GM19099 (cell line): ENCODE measurements around the gene RNF215.
A peak's percentile ranks its signal among the peaks of the same experiment; 100 is the strongest.

Experiments
- POLR2A ChIP-seq: IDR thresholded peaks from 3 replicates; pipeline ENCODE4 v1.6.1; 2011; ENCODE audit warnings: low read depth; ENCODE audit not compliant: insufficient read length; ENCODE audit errors: extremely low read depth

The RNF215 gene

DNA sequence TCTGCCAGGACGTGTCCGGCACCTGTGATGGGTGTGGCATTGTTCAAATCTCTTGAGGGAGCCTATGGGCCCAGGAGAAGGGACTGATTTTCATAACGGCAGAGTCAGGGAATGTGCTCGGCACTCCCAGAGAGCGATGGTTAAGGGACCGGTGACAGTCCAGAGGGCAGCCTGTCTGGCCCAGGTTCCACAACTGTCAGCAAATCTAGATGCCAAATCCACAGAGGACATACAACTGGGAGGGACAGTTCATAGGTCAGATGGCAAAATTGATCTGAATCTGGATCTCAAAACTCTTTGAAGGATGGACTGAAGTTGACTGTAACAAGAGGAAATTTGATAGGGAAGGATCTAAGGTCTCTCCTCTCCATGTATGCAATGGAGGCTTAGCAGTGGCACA lies 17.1 kb upstream of the RNF215 start:
- TF ChIP-seq POLR2A = no peak

DNA sequence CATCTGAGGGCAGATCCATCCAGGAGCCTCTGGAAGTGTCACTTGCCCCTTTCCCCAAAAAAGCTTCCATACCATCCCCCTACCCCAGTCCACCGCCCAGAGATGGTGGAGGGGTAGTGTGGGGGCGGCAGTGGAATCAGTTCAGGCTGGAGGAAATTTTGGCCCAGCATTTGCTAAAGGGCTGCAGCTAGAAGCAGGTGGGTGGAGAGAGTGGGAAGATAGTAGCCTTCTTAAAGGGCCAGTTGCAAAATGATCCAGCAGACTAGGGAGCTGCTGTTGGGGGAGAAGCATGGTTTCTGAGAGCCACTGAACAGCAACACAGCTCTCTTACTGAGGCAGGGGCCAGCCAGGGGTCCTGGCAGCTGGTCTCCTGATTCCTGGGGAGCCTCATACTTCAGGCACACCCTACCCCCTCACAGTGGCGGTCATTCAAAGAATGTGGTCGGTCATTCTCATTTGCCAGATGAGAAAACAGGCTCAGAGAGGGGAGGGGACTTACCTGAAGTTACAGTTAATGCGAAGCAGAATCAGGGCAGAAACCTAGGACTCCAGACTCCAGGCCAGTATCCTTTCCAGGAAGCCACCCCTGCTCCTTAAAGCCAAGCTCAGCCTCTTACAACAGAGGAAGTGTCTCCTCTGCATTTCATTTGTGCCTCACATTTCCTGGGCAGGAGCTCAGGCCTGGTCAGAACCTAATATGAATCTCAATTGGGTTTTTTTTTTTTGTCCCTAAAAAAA lies 15.0 kb upstream of the RNF215 start:
- no peak for TF ChIP-seq POLR2A

DNA sequence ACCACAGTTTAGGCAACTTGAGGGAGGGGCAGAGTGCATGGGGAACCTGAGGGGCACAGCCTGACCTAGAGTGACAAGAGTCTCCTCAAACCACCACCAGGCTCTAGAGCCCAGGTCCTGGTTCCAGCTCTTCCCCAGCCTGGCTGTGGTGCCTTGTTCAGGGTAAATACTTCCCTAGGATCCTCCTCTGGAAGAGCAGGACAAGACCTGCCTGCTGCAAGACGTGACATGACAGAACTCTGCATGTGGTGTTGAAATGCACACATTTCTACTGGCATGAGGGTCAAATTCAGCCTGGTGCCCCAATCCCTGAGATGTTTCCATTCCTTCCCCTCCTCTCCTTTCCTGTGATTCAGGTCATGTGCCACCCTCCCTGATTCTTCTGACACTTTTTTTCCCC lies 12.9 kb upstream of the RNF215 start:
- TF ChIP-seq POLR2A = no peak

DNA sequence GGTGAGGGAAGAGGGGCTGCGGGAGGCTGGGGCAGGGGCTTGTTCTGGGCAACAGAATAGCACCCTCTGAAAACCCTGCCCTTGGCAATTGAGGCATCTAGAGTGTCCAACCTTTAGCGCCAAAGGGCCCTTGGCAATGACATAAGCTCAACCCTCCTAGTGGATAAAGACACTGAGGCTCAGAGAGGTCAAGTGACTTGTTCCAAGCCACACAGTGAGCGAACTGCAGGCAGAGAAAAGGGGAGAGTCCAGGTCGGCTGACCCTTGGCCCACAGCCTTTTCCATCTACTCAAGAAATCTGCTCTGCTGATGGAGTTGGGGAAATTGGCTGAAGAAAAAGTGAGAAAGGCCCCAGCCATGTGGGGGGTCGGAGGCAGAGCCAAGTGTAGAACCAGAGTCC lies 12.5 kb upstream of the RNF215 start:
- TF ChIP-seq POLR2A = no peak

DNA sequence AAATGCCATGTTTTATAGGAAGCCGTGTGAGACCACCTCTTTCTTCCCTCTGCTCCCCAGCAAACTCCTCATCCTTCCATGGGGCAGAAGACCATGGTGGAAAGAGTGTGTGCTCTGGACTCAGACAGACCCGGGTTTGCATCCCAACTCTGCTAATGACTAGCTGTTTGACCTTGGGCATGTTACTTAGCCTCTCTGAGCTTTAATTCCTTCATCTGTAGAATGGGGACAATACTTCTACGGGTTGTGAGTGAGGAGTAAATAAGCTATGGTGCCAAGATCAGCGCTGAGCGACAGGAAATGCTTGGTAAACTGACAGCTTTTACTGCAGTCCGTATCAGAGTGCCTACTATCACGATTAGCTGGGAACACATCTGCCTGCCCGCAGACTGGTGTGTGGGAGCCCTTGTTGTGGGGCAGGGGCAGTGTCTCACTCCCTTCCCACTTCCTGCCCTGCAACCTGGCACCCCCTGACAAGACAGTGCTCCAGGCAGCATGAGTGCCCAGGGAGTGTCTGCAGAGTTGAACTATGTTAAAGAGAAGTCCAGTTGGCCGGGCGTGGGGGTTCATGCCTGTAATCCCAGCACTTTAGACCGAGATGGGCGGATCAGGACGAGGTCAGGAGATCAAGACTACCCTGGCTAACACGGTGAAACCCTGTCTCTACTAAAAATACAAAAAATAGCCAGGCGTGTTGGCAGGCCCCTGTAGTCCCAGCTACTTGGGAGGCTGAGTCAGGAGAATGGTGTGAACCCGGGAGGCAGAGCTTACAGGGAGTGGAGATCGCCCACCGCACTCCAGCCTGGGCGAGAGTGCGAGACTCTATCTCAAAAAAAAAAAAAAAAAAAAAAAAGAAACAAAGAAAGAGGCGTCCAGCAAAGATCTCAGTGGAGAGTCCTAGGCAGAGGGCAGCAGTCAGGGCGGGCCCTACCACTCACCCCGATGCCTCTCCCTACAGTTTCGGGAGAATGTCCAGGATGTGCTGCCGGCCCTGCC lies 11.8 kb upstream of the RNF215 start:
- no peak for TF ChIP-seq POLR2A

DNA sequence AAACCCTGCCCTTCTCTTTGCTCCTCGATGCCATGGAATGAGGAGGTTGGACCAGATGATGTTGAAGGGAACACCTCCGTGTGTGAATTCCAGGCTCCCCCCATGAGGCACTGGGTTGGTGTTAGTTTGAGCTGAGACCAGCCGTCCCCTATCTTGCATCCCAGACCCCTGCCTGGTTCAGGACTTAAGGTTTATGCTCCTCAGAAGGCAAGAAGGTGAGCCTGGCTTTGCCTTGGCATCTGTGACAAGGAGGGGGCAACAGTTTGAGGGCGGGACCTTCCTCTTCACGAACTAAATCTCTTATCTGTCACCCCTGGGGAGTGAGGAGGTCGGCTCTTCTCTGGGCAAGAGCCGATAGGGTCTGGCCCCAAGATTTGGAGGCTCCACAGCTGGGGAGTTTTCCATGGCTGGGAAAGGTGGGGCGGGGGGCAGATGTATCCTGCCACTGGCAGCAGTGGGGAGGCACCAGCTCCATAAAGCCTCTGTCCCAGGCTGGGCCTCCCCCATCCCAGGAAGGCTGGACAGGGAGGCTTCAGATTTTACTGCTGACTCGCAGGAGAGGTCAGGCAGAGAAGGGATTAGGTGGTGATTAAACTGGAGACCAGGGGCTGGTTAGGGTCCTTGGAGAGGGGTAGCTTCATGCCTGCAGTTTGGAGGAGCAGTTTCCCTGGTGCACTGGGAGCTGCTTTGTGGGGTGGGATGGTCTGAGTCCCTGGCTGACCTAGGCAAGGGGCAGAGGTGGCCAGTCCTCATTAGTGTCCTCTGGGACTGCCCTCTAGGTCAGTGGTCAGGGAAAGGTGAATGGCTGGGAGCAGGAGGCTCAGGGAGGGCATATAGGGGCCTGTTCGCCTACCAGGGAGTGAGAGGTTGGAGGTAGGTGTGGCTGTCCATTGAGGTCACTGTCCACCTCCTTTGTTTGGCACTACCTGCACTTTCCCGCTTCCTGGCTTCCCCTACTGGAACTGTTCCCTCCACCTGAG lies 10.7 kb upstream of the RNF215 start:
- no peak for TF ChIP-seq POLR2A

DNA sequence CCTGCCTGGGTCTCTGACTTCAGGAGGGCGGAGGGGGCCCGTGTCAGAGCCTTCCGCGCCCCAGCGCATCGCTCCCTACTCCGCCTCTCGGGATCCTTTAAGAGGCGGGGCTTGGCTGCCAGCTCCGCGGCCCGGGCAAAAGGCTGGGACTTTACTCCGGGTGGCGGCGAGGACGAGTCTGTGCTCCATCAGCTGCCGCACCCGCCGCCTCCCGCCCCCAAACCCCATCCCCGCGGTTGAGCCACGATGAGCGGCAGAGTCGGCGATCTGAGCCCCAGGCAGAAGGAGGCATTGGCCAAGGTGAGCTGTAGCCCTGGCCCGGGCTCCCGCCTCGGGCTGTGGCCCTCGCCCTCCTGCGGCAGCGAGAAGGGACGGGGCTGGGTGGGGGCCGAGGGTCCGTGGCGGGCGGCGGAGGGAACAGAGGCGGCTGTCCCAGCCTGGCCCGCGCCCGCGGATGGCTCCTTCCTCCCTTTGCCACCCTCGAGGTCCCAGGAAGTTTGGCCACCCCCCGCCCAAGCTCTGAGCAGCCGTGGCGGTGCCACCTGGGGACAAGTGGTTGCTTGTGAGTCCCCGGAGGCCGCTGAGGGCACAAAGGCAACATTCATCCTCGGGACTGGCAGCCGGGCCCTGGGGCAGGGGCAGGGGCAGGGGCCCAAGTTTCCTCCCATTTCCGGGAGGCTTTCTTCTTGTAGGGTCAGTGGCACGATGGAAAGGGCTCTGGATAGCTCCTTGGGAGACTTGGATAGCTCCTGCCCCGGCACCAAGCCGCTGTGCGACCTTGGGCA lies 9.9 kb upstream of the RNF215 start, which contains the start of gene SEC14L2:
Gene SEC14L2 (plus strand): TSS at position 148 of the 785 bp plus-strand sequence. CDS start 99 bp downstream, at position 247.
- no peak for TF ChIP-seq POLR2A

DNA sequence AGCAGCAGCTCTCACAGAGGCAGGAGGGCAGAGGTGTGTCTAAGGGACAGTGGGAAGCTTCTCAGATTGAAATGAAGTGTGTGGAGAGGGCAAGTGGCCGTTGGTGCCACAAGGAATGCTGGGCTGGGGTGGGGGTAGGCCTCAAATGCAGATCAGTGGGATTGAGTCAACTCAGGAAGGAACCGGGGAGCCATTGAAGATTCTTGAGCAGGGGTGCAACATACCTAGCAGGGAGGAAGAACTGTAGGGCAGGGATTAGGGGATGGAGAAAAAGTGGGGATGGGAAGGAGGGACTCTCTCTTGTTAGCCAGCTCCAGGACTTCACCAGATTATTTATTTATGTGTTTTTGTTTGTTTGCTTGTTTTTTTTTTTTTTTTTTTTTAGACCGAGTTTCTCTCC lies 6.7 kb upstream of the RNF215 start:
- no peak for TF ChIP-seq POLR2A

DNA sequence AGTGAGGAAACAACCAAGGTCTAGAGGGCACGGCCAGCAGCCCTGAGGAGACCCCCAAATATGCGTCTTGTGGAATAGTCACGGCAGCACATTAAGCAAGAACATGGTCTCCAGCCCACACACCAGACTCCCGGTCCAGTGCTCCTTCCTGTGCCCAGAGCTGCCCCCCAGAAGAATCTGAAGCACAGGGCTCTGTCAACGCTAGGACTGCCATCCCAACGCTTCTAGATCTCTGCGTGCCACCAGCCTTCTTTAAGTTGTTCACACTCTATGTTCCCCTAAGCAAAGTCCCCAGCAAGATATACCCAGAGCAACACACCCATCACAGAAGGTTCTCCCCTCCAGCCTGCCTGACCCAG lies 6.1 kb upstream of the RNF215 start:
- no peak for TF ChIP-seq POLR2A

DNA sequence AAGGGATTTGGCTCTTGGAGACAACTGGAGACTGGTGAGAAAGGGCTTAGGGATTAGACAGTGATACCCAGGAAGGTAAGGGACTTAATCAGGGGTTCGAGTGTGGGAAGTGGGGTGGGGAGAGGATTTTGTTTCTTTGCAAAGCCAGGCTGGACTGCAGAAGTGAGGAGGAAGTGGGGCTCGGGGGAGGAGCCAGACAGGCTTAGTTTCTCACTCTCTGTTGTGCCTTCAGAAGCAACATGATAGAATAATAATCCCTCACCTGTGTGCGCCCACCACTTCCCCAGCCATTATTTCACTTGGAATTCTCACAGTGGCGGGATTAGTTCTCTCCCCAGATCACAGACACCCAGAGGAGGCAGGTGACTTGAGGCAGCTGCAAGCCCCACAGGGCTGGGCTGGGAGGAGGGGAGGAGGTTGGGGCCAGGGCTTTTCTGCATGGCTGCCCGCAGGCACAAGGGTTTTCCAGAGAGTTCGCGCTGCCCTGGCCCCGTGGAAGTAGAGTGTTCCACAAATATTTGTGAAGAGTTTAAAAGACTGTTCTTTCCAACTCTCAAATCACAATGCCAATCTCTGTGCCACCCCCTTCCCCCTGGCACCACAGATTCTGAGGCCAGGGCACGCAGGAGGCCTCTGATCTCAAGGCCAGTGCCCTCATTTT lies 5.6 kb upstream of the RNF215 start:
- TF ChIP-seq POLR2A = peak; percentile 26

DNA sequence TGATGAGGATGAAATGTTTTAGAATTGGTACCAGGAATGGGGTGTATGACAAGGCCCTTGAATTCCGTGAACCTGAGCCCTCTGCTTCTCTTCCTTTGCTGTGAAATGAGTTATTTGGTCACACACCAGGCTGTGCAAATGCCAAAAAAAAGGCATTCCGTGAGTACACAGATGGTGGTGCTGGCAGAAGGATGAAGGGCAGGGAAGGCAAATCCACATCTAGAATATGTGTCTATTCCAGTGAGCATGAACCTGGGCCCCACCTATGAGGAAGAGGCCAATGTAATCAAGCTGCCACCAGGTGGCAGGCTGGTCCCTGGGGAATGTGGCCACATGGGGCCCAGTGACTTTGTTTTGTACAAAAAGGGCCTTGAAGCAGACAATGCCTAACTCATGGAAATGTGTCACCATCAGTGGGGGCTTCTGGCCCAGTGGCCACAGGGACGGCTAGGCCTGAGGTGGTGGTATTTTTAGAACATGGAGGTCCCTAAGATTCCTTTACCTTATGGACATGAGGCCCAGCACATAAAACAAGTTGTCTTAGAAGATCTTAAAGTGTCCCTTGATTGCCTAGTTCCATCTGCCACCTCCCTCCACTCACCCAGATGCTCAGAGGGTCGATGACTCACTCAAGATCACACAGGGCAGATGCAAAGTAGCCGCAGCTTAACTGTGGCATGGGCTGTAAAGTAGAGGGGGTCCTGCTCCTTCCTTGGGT lies 3.9 kb upstream of the RNF215 start:
- TF ChIP-seq POLR2A = no peak

DNA sequence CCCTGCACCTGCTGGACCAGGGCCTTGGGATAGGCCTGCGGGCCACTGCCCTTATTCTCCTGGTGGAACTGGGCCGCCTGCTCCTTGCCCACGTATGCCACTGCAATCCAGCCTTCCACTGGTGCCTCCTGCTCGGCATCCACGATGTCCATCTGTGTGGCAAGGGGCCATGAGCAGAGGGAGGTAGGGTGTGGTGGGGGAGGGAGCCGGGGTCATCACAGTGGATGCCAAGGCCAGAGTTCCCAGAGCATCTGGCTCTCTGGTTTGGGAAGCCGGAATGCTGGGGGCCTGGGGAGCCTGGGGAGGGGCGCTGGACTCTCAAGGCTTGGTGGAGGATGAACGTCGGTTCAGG lies 627 bp downstream of the RNF215 start:
- no peak for TF ChIP-seq POLR2A

DNA sequence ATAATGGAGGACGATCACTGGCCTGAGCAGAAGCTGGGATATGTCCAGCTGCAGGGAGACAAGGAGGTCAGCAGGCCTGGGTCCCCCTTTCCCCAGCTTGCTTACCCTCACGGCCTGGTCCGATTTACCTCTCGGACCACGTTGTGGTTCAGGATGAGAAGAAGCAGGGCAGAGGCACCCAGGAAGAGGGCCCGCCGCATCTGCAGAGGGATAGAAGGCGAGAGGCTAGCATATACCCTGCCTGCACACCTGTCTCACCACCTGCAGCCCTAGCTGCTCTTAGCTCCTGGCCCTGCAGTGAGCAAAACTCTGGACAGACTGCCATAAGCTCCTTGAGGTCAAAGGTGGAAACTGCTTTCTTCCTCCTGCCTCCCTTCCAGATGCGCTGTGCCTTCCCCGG lies 1.3 kb downstream of the RNF215 start:
- TF ChIP-seq POLR2A = no peak

DNA sequence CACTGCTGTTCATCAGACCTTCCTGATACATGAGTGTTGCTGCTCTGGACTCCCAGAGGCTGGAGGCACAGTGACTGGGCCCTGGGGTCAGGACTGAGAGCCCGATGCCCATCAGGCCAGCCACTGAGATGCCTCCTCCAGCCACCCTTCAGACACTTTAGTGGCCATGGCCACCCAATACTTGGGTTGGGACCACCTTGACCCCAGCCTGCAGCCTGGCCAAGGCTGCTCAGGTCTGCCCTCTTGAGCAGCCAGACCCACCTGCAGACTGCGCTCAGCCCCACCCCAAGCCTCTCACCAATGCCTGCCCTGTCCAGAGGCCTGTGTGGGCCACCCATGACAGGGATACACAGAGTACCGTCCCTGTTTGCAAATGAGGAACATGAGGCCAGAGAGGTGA lies 4.2 kb downstream of the RNF215 start:
- TF ChIP-seq POLR2A = no peak

DNA sequence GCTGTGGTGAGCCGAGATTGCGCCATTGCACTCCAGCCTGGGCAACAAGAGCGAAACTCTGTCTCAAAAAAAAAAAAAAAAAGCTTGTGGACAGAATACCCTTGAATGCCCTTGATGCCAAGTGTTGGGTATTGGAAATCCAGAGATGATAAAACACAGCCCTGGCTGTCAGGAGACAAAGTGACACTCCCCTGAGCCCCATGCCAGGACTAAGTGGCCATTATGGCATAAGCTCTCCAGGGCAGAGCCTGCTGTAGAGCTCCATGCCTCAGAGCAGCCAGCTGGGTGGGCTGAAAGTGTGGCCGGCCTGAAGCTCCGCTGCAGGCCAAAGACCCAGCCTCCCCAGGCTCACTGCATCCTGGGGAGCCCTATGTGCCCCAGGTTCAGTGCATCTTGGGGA lies 4.9 kb downstream of the RNF215 start:
- TF ChIP-seq POLR2A = no peak
